Psoas muscle (tissue), 8 donors: Measurements from ENCODE around the gene MAPK8. TPM values are rescaled to one million over a fixed set of nuclear protein-coding genes. Genes with fewer than 3 reads are reported as not detected.

Source experiments
- ATAC-seq, 4 donors: fragments of 200-7000 bp; cut with Tn5 transposase; one replicate each; pipeline ENCODE4 v1.9.1; 2020; ENCODE audit warnings: moderate library complexity in 3 of 4, mild to moderate bottlenecking in 2 of 4
- DNase-seq, 2 donors: peaks; one replicate each; pipeline ENCODE4 v3.0.0-alpha.2; 2020
- H3K27ac ChIP-seq: fragments of 200-600 bp; one replicate; pipeline ENCODE4 v1.8.0; 2022
- H3K27me3 ChIP-seq, 3 donors: fragments of 200-600 bp in 1 of 3; one replicate each; pipeline versions ENCODE4 v1.6.1 to v1.8.0; 2013 to 2022; ENCODE audit warnings: low read length in 2 of 3, mild to moderate bottlenecking in 2 of 3, moderate library complexity in 1 of 3; ENCODE audit not compliant: insufficient read depth in 3 of 3
- H3K36me3 ChIP-seq, 2 donors: fragments of 200-600 bp in 1 of 2; one replicate each; pipeline versions ENCODE4 v1.6.1 to v1.8.0; 2013 to 2022; ENCODE audit warnings: low read depth in 1 of 2, mild to moderate bottlenecking in 1 of 2, moderate library complexity in 1 of 2; ENCODE audit not compliant: insufficient read depth in 1 of 2
- H3K4me1 ChIP-seq: fragments of 200-600 bp; one replicate; pipeline ENCODE4 v1.8.0; 2022
- H3K4me3 ChIP-seq: fragments of 200-600 bp; one replicate; pipeline ENCODE4 v1.8.0; 2022; ENCODE audit warnings: mild to moderate bottlenecking
- H3K9me3 ChIP-seq: fragments of 200-600 bp; one replicate; pipeline ENCODE4 v1.8.0; 2022
- WGBS, 3 donors: extraction: QIAGEN DNeasy Blood & Tissue Kit; methylation state at CpG; one replicate each; pipeline versions ENCODE4 v1.1.6 to v1.1.7; 2013; 5-methylcytosine and 5-hydroxymethylcytosine counted together
- intact Hi-C, 2 donors: fragments of 100-400 bp; cut with DNase I; formaldehyde crosslinking; loops; one replicate each; pipeline versions ENCODE4 v1.11.0 to v1.14.2; 2022
- polyA plus RNA-seq, 3 donors: library from polyadenylated mRNA; stranded (reverse); fragments of 200-250 nt; gene quantifications; one replicate each; pipeline ENCODE4 v1.2.3, GENCODE V29; 2013
- total RNA-seq, 4 donors: library from RNA; stranded (reverse); fragmentation: NEBNext Ultra II Directional in 2 of 4; extraction: Animal tissue kit (Norgen Biotek cat#: 25700) in 2 of 4; gene quantifications; one replicate each; pipeline versions ENCODE4 v1.2.1 to v1.2.4, GENCODE V29; 2021 to 2023
- TF ChIP-seq, protein P1 (sequence below): fragments of 200-600 bp; IDR thresholded peaks from one replicate; pipeline ENCODE4 v1.8.0; 2022; ENCODE audit warnings: antibody characterized with exemption
- donor health status: healthy with polysubstance abuse.
- donor health status: DM: no; HTN: no; CAD: no; lungs with moderate emphysema.
- donor health status: Bipolar disorder and iron deficiency.
- donor health status: healthy.
- donor health status: DM: yes; HTN: yes; CAD: no.
- donor health status: DM: no; HTN: no; CAD: no.
- donor health status: DM: no; HTN: no; CAD: no.
- donor health status: DM: yes; HTN: yes; CAD: no.

Gene MAPK8
- total and polyA plus RNA-seq, 7 donors: 10.8 to 32.3 (median 24.3) TPM

DNA sequence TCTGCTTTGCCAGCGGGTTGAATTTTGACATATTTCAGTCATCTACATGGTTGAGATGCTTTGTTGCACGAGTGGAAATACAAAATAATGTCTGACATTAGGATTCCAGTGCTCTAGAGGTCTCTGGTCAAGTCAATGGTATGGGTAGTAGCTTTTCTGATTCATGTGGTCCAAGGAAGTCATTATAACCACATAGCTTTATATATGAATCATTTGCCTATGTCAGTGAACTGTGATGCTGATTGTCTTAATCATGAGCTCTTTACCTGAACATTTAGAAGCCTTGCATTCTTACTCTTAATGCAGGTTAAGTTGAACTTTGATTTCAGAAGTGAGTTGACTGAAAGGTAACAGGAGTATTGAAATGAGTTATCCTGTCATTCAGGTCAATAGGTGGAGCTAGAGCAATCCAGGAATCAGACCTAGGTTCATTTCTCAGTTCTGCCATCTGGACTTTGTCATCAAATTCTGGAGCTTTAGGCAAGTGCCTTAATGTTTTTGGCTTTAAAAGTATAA lies 3.3 kb downstream of the MAPK8 start:
- DNase-seq: no peak
- 63 to 81% (median 67%) methylated on average over 2 of the region's 2 CpGs for WGBS, 3 donors
- H3K4me1 ChIP-seq: peaks cover 34% of the 10 kb centered on the region
- H3K27ac ChIP-seq: no peak overlapping the region
- H3K27me3 ChIP-seq: no peaks in the 10 kb centered on the region
- intact Hi-C loops: no loop called here
- H3K4me3 ChIP-seq: no peak overlapping the region
- no peaks in the 10 kb centered on the region for H3K9me3 ChIP-seq
- H3K36me3 ChIP-seq: no peaks in the 10 kb centered on the region
- ATAC-seq: no peak
- TF ChIP-seq, protein P1, sequence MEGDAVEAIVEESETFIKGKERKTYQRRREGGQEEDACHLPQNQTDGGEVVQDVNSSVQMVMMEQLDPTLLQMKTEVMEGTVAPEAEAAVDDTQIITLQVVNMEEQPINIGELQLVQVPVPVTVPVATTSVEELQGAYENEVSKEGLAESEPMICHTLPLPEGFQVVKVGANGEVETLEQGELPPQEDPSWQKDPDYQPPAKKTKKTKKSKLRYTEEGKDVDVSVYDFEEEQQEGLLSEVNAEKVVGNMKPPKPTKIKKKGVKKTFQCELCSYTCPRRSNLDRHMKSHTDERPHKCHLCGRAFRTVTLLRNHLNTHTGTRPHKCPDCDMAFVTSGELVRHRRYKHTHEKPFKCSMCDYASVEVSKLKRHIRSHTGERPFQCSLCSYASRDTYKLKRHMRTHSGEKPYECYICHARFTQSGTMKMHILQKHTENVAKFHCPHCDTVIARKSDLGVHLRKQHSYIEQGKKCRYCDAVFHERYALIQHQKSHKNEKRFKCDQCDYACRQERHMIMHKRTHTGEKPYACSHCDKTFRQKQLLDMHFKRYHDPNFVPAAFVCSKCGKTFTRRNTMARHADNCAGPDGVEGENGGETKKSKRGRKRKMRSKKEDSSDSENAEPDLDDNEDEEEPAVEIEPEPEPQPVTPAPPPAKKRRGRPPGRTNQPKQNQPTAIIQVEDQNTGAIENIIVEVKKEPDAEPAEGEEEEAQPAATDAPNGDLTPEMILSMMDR: peak; percentile 24

DNA sequence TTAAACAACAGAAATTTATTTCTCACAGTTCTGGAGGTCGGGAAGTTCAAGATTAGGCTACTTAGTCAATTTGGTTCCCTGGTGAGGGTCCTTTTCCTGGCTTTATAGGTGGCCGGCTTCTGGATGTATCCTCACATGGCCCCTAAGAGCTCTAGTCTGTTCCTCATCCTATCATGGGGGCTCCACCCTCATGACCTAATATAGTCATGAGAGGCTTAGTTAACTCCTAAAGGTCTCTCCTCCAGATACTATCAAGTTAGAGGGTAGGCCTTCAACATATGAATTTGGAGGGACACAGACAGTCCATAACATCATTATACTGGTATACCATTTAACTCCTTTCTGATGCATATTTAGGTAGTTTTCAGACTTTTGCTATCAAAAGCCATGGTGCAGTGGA lies 7.6 kb downstream of the MAPK8 start:
- Histone ChIP-seq H3K4me1 (peaks cover 40% of the 10 kb centered on the region), H3K27me3 (no peaks in the 10 kb centered on the region), H3K4me3 (no peak overlapping the region), H3K9me3 (no peaks in the 10 kb centered on the region), H3K36me3 (no peaks in the 10 kb centered on the region), H3K27ac (no peak overlapping the region)
- intact Hi-C loops: loop anchor here in 1 of 2 donors (2.0 kb wide), 1 partner anchor 23 kb away; no protein-coding TSS in a partner anchor
- TF ChIP-seq, protein P1: no peak
- DNase-seq: no peak
- no peak for ATAC-seq
- 89 to 93% (median 90%) methylated on average over 2 of the region's 2 CpGs for WGBS, 3 donors

DNA sequence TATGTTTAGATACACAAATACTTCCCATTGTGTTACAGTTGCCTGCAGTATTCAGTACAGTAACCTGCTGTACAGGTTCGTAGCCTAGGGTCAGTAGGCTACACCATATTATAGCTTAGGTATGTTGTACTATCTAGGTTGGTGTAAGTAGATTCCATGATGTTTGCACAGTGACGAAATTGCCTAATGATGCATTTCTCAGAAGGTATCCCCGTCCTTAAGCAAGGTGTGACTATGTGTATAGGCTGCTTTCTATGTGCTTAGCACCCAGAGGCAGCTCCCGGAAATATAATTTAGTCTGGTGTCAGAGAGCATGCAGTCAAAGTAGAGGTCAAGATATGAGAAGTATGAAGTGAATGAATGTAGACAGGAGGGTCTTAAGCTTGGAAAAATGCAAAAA lies 9.8 kb downstream of the MAPK8 start:
- ATAC-seq: no peak

DNA sequence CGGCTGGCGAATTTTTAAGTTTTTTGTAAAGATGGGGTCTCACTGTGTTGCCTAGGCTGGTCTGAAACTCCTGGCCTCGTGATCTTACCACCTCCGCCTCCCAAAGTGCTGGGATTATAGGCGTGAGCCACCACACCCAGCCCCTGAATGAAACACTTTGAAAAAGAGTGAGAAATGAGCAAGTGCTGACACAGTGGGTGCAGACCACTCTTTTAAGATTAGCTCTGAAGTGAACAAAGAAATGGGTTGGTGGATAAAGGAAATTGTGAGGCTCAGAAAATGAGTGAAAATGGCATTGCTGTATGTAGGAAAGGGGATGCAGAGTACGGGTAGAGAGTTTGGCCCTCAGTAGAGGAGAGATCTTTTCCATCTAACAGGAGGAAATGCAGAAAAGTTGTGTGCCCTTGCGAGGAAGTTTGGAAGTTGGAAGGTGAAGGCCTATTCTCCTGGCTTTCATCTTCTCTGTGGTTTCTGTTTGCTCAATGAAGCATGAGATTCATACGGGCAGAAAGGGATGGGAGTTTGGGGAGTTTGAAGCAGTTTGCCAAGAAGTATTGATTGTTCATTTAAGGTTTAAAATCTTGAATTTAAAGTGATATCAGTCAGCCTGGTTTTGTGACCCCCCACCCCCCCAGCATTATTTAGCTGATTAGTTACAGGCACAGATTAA lies 11.0 kb downstream of the MAPK8 start:
- Histone ChIP-seq H3K36me3 (no peaks in the 10 kb centered on the region), H3K4me1 (peaks cover 21% of the 10 kb centered on the region), H3K27ac (no peak overlapping the region), H3K27me3 (no peaks in the 10 kb centered on the region), H3K4me3 (no peak overlapping the region), H3K9me3 (no peaks in the 10 kb centered on the region)
- ATAC-seq (no peak), DNase-seq (no peak)
- intact Hi-C loops: no loop called here
- 80 to 85% (median 82%) methylated on average over 8 of the region's 8 CpGs for WGBS, 3 donors
- TF ChIP-seq, protein P1: no peak

More for the DNA sequence above, 9.8 kb downstream of the MAPK8 start:
- WGBS, 3 donors: 90 to 96% (median 91%) methylated on average over 4 of the region's 4 CpGs
- Histone ChIP-seq H3K27me3 (no peaks in the 10 kb centered on the region), H3K36me3 (no peaks in the 10 kb centered on the region), H3K4me1 (peaks cover 22% of the 10 kb centered on the region), H3K9me3 (no peaks in the 10 kb centered on the region), H3K27ac (no peak overlapping the region), H3K4me3 (no peak overlapping the region)
- intact Hi-C loops: no loop called here
- DNase-seq: no peak
- TF ChIP-seq, protein P1: no peak
